Measurements from ENCODE around the gene KRTAP10-11.

- TF ChIP-seq, protein P1, sequence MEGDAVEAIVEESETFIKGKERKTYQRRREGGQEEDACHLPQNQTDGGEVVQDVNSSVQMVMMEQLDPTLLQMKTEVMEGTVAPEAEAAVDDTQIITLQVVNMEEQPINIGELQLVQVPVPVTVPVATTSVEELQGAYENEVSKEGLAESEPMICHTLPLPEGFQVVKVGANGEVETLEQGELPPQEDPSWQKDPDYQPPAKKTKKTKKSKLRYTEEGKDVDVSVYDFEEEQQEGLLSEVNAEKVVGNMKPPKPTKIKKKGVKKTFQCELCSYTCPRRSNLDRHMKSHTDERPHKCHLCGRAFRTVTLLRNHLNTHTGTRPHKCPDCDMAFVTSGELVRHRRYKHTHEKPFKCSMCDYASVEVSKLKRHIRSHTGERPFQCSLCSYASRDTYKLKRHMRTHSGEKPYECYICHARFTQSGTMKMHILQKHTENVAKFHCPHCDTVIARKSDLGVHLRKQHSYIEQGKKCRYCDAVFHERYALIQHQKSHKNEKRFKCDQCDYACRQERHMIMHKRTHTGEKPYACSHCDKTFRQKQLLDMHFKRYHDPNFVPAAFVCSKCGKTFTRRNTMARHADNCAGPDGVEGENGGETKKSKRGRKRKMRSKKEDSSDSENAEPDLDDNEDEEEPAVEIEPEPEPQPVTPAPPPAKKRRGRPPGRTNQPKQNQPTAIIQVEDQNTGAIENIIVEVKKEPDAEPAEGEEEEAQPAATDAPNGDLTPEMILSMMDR (conservative IDR thresholded peaks at IDR 0.05 in 1 of 2, IDR thresholded peaks at IDR 0.05 in 1 of 2; ENCODE audit: low read depth in 1 of 2, low read length in 2 of 2) = no peak
- TF ChIP-seq EZH2 (IDR thresholded peaks at IDR 0.05; ENCODE audit: low read length, missing control alignments) = no peak
Measured at GRCh38 chr21:44694776-44695175, 48.6 kb downstream of the KRTAP10-11 start.

Measured in fibroblast of lung (primary cell).